H1 (cell line): ENCODE results near the gene MMP21. TPM values are rescaled to one million over a fixed set of nuclear protein-coding genes. Genes with fewer than 3 reads are reported as not detected.

Experiments
- BCL11A ChIP-seq, 2 experiments: IDR thresholded peaks; one replicate each; pipeline ENCODE4 v1.6.1; 2011; ENCODE audit warnings: low read depth in 2 of 2, low read length in 2 of 2, mild to moderate bottlenecking in 2 of 2
- CHD7 ChIP-seq: fragments of 300-600 bp; sonication (generic); IDR thresholded peaks from 2 replicates; pipeline ENCODE4 v1.7.1; 2012; ENCODE audit warnings: low read length, moderate library complexity, mild to moderate bottlenecking, inconsistent platforms; ENCODE audit not compliant: insufficient replicate concordance
- CREB1 ChIP-seq: IDR thresholded peaks from 2 replicates; pipeline ENCODE4 v1.6.1; 2012; ENCODE audit warnings: inconsistent platforms
- EP300 ChIP-seq, 2 experiments: IDR thresholded peaks; 1 replicate in 1 of 2; 2 replicates in 1 of 2; pipeline ENCODE4 v1.6.1; 2011 to 2012; ENCODE audit warnings: low read depth in 2 of 2, low read length in 2 of 2, mild to moderate bottlenecking in 2 of 2, borderline replicate concordance in 1 of 2, inconsistent platforms in 1 of 2, moderate library complexity in 1 of 2
- KDM1A ChIP-seq: fragments of 200-600, 300-600 bp; sonication (generic); IDR thresholded peaks from 2 replicates; pipeline ENCODE4 v1.7.1; 2016; ENCODE audit warnings: mild to moderate bottlenecking, low read length, borderline replicate concordance
- MAFK ChIP-seq: IDR thresholded peaks from 2 replicates; pipeline ENCODE4 v1.6.1; 2012; ENCODE audit warnings: low read depth, mild to moderate bottlenecking, improper control_type of control experiment, low read length
- SIRT6 ChIP-seq: IDR thresholded peaks from one replicate; pipeline ENCODE4 v1.7.1; 2012; ENCODE audit warnings: low read length, inconsistent platforms
- SRF ChIP-seq: IDR thresholded peaks from 2 replicates; pipeline ENCODE4 v1.6.1; 2011; ENCODE audit warnings: mild to moderate bottlenecking, low read depth, low read length, moderate library complexity
- SUZ12 ChIP-seq: fragments of 200-600 bp; sonication (generic); IDR thresholded peaks from 2 replicates; pipeline ENCODE4 v1.6.1; 2012; ENCODE audit warnings: mild to moderate bottlenecking, inconsistent platforms, low read length, moderate library complexity, mixed read lengths
- TAF1 ChIP-seq: IDR thresholded peaks from 2 replicates; pipeline ENCODE4 v1.6.1; 2011; ENCODE audit warnings: mild to moderate bottlenecking, low read depth, low read length
- TBP ChIP-seq: IDR thresholded peaks from 2 replicates; pipeline ENCODE4 v1.6.1; 2011; ENCODE audit warnings: low read depth, low read length, improper control_type of control experiment
- polyA plus RNA-seq, 7 experiments: library from polyadenylated mRNA; depleted of rRNA in 3 of 7; stranded (reverse) in 5 of 7; unstranded in 2 of 7; fragments of >200 nt in 5 of 7; fragments of 200-250 nt in 2 of 7; gene quantifications; 1 replicate in 5 of 7; 2 replicates in 1 of 7; 4 replicates in 1 of 7; pipeline versions ENCODE4 v1.2.1 to v1.2.3, GENCODE V29; 2011 to 2013; ENCODE audit warnings: missing spikeins in 2 of 7, mixed read lengths in 2 of 7
- total RNA-seq: library from RNA; stranded (reverse); fragmentation: NEBNext Ultra II Directional; extraction: Animal tissue kit (Norgen Biotek cat#: 25700); gene quantifications from 2 replicates; pipeline ENCODE4 v1.2.1, GENCODE V29; 2021
- TF ChIP-seq, protein P1 (sequence below): IDR thresholded peaks from 2 replicates; pipeline ENCODE4 v1.6.1; 2011; ENCODE audit warnings: low read depth, mild to moderate bottlenecking, low read length; ENCODE audit not compliant: insufficient read depth

Gene MMP21
- total and polyA plus RNA-seq, 2 of the 8 experiments (the other 6 are each of a cell fraction or from before 2014, with no cell fraction given), result not detected

GRCh38 chr10:125761961-125762360, 13.7 kb downstream of the MMP21 start (continued):
- TF ChIP-seq CHD7, result no peak
- no peak for TF ChIP-seq TAF1
- TF ChIP-seq EP300 (IDR thresholded peaks at IDR 0.05; ENCODE audit: borderline replicate concordance in 1 of 2, low read depth in 2 of 2, low read length in 2 of 2), result no peak
- TF ChIP-seq SUZ12, result no peak
- no peak for TF ChIP-seq BCL11A (IDR thresholded peaks at IDR 0.05; ENCODE audit: low read depth in 2 of 2, low read length in 2 of 2)
- TF ChIP-seq CREB1, result no peak
- TF ChIP-seq SIRT6, result no peak
- no peak for TF ChIP-seq MAFK
- TF ChIP-seq, protein P1, sequence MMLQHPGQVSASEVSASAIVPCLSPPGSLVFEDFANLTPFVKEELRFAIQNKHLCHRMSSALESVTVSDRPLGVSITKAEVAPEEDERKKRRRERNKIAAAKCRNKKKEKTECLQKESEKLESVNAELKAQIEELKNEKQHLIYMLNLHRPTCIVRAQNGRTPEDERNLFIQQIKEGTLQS, result no peak
- TF ChIP-seq KDM1A, result no peak
- no peak for TF ChIP-seq TBP
- no peak for TF ChIP-seq SRF
